KMS-11 (cell line): Measurements from ENCODE around the gene TEX36.

Source experiments
- H2AFZ ChIP-seq: fragments of 200-600 bp; sonication (generic); 2 replicates; pipeline ENCODE4 v1.6.1; 2016; ENCODE audit warnings: antibody characterized with exemption, mixed run types, low read depth
- H3K27ac ChIP-seq: fragments of 200-600 bp; sonication (generic); 2 replicates; pipeline ENCODE4 v1.6.1; 2016; ENCODE audit warnings: mild to moderate bottlenecking, mixed run types
- H3K27me3 ChIP-seq: fragments of 200-600 bp; sonication (generic); 2 replicates; pipeline ENCODE4 v1.6.1; 2017; ENCODE audit warnings: mild to moderate bottlenecking, low read depth, mixed run types, moderate library complexity; ENCODE audit not compliant: insufficient read depth
- H3K36me3 ChIP-seq: fragments of 200-600 bp; sonication (generic); 2 replicates; pipeline ENCODE4 v1.6.1; 2017; ENCODE audit warnings: mild to moderate bottlenecking, mixed run types; ENCODE audit not compliant: insufficient read depth
- H3K4me1 ChIP-seq: fragments of 200-600 bp; sonication (generic); 2 replicates; pipeline ENCODE4 v1.6.1; 2016; ENCODE audit warnings: mild to moderate bottlenecking, low read depth, mixed run types; ENCODE audit not compliant: poor library complexity, severe bottlenecking
- H3K4me2 ChIP-seq: fragments of 200-600 bp; sonication (generic); 2 replicates; pipeline ENCODE4 v1.7.0; 2016; ENCODE audit warnings: mild to moderate bottlenecking, mixed run types
- H3K4me3 ChIP-seq: fragments of 200-600 bp; sonication (generic); IDR thresholded peaks from 2 replicates; pipeline ENCODE4 v1.6.1; 2017; ENCODE audit warnings: low read depth, low read length, mixed read lengths; ENCODE audit not compliant: insufficient read depth
- H3K79me2 ChIP-seq: fragments of 200-600 bp; sonication (generic); 2 replicates; pipeline ENCODE4 v1.6.1; 2016; ENCODE audit warnings: low read depth, mixed run types; ENCODE audit not compliant: insufficient read depth
- H3K9ac ChIP-seq: fragments of 200-600 bp; sonication (generic); 2 replicates; pipeline ENCODE4 v1.6.1; 2016; ENCODE audit warnings: mild to moderate bottlenecking, mixed run types
- H4K20me1 ChIP-seq: fragments of 200-600 bp; sonication (generic); 2 replicates; pipeline ENCODE4 v1.6.1; 2016; ENCODE audit warnings: mild to moderate bottlenecking, mixed run types; ENCODE audit not compliant: insufficient read depth
- CTCF ChIP-seq: fragments of 200-600 bp; sonication (generic); conservative IDR thresholded peaks from 2 replicates; pipeline ENCODE4 v1.6.1; 2017; ENCODE audit warnings: low read depth, mild to moderate bottlenecking, antibody characterized with exemption, low read length, moderate library complexity, mixed read lengths

The TEX36 gene

DNA sequence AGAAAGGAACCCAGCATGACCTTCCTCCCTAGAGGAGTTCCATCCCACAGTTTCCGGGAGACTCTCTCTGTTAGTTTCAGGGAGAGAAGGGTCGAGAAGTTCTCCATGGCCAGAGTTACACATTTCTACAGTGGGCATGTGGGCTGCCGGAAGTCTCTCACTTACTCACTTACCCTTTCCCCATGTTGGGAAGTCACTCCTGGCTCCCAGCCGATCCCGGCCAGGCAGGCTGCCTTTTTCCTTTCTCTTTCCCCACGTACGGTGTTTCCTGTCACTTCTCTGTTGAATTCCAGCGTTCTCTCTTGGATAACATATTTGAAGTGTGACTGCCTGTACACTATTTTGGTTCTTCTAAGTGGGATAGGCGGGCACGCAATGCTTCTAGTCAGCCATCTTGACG lies 3.5 kb downstream of the TEX36 start:
- H2AFZ ChIP-seq: no peak overlapping the region
- no peaks in the 10 kb centered on the region for H3K27me3 ChIP-seq
- no peaks in the 10 kb centered on the region for H4K20me1 ChIP-seq
- no peak overlapping the region for H3K4me2 ChIP-seq
- no peaks in the 10 kb centered on the region for H3K36me3 ChIP-seq
- H3K4me3 ChIP-seq: no peak overlapping the region
- H3K4me1 ChIP-seq: no peaks in the 10 kb centered on the region
- no peaks in the 10 kb centered on the region for H3K79me2 ChIP-seq
- no peak overlapping the region for H3K9ac ChIP-seq
- H3K27ac ChIP-seq: no peak overlapping the region
- TF ChIP-seq CTCF: no peak

DNA sequence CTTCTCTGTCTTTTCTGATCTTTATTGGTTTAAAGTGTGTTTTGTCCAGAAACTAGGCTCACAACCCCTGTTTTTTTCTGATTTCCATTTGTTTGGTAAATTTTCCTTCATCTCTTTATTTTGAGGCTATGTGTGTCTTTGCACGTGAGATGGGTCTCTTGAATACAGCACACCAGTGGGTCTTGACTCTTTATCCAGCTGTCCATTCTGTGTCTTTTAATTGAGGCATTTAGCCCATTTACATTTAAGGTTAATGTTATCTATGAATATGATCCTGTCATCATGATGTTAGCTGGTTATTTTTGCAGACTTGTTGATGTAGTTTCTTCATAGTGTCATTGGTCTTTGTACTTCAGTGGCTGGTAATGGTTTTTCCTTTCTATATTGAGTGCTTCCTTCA lies 10.1 kb downstream of the TEX36 start:
- Histone ChIP-seq H3K9ac (no peak overlapping the region), H4K20me1 (no peaks in the 10 kb centered on the region), H3K4me3 (no peak overlapping the region), H3K27ac (no peak overlapping the region), H3K79me2 (no peaks in the 10 kb centered on the region), H3K27me3 (no peaks in the 10 kb centered on the region), H3K4me1 (no peaks in the 10 kb centered on the region), H3K4me2 (no peak overlapping the region), H2AFZ (no peak overlapping the region), H3K36me3 (no peaks in the 10 kb centered on the region)
- no peak for TF ChIP-seq CTCF

GRCh38 chr10:125662584-125662983 lies 20.4 kb downstream of the TEX36 start:
- Histone ChIP-seq H3K4me1 (no peaks in the 10 kb centered on the region), H3K79me2 (no peaks in the 10 kb centered on the region), H3K4me3 (no peak overlapping the region), H3K36me3 (no peaks in the 10 kb centered on the region), H3K4me2 (no peak overlapping the region), H3K27ac (no peak overlapping the region), H4K20me1 (no peaks in the 10 kb centered on the region), H2AFZ (no peak overlapping the region), H3K9ac (no peak overlapping the region), H3K27me3 (no peaks in the 10 kb centered on the region)
- TF ChIP-seq CTCF: no peak

DNA sequence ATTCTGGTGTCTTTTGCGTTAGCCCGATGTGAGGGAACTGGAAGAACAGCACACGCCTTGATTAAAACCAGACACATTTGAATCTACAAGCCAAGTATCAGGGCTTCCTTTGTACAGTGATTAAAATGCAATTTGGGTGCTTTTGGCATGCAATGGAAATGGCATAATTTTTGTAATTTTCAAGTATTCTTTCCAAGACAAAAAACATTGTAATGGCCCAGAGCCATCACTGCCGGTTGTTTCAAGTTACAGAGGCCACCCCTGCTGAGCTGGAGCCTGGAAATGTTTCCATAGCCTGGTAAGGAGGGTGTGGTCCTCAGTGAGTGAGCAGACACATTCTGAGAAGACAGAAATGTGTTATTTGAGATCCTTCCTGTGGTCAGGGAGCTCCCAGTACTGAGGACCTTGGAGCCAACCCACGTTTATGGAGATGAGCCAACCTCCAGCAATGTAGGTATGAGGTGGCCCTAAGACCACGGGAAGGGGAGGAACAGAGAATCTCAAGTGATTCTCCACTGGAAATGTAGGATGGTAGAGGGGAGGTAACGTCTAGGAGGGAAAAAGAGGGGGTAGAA lies 20.9 kb downstream of the TEX36 start:
- no peaks in the 10 kb centered on the region for H3K27me3 ChIP-seq
- no peak overlapping the region for H2AFZ ChIP-seq

More for the DNA sequence above, 20.9 kb downstream of the TEX36 start:
- H3K4me2 ChIP-seq: no peak overlapping the region
- H3K4me3 ChIP-seq: no peak overlapping the region
- H3K27ac ChIP-seq: no peak overlapping the region
- H3K4me1 ChIP-seq: no peaks in the 10 kb centered on the region
- no peaks in the 10 kb centered on the region for H3K36me3 ChIP-seq
- TF ChIP-seq CTCF: no peak
- H4K20me1 ChIP-seq: no peaks in the 10 kb centered on the region
- no peak overlapping the region for H3K9ac ChIP-seq
- no peaks in the 10 kb centered on the region for H3K79me2 ChIP-seq
